ENCODE measurements around the gene GRID1.
"Not testable (repeated sequence)": the region's sequence is repeated elsewhere in the genome, so short reads cannot be mapped to it uniquely, and the experiment has no call there.

GRID1 gene

GRCh38 chr10:86391986-86392722, 25.6 kb upstream of the GRID1 start:
- DNase-seq, result no peak

- DNase-seq, result no peak
Measured at GRCh38 chr10:86391236-86391840, 24.7 kb upstream of the GRID1 start.

DNA sequence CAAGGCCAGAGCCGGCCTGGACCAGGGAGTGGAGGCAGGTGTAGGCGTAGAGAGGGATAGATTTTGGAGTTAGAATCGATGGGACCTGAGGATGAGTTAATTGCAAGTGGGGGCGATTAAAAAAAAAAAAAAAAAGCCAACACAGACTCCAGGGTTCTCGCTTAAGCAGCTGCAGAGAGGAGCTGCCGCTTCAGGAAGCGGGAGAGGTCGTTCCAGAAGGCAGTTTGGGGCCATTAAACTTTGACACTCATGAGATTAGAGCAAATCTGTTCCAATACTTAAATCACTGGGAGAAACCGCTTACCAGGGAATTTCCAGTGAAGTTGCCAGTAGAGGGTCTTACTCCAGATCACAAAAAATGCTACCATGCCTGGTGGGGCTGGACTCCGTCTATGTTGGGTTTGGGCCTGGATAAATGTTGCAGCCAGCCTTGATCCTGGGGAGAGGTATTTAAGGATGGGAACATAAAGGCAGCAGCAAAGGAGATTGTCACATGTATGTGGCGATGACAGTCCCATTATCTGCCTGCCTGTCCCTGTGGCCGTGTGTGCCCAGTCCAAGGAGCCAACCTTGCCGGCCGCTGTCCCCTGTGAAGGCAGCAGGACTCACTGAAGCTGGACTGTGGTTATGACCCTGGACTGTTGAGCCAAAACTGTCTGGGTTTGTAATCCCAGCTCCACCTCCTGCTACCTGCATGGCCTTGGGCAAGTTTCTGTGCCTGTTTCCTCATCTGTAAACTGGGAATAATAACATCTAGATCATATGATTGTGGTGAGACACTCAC, 23.9 kb upstream of the GRID1 start:
- no peak for DNase-seq

GRCh38 chr10:86389441-86390193, 23.0 kb upstream of the GRID1 start:
- no peak for DNase-seq

DNA sequence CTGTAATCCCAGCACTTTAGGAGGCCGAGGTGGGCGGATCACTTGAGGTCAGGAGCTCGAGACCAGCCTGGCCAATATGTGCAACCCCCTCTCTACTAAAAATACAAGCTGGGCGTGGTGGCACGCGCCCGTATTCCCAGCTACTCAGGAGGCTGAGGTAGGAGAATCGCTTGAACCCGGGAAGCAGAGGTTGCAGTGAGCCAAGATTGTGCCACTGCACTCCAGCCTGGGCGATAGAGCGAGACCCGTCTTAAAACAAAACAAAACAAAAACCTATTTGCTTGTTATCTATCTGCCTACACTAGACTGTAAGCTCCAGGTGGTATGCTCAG, 22.5 kb upstream of the GRID1 start:
- DNase-seq, result not testable (repeated sequence)

DNA sequence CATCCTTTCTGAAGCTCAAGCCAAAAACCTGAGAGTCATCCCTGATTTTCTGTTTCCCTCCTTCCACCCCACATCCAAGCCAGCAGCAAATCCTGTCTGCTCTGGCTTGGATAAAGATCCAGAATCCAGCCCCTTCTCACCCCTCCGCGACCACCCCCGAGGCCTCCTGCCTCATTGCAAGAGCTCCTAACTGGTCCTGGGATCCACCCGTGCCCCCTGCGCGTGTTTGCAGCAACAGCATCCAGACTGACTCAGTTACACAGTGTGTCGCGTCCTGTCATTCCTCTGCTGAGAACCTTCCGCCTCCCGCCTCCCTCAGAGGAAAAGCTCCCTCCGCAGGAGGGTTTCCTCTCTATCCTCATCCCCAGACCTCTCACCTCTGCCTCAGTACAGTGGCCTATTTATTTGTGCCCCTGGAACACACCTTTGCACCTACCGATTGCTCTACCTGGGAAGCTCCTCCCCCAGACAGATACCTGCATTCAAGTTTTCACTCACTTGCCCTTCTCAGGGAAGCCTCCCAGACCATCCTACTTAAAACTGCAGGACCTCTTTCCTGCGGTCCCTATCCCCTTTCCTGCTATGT, 21.6 kb upstream of the GRID1 start:
- no peak for DNase-seq

- DNase-seq, result no peak
Measured at GRCh38 chr10:86387178-86387794, 20.7 kb upstream of the GRID1 start.

DNA sequence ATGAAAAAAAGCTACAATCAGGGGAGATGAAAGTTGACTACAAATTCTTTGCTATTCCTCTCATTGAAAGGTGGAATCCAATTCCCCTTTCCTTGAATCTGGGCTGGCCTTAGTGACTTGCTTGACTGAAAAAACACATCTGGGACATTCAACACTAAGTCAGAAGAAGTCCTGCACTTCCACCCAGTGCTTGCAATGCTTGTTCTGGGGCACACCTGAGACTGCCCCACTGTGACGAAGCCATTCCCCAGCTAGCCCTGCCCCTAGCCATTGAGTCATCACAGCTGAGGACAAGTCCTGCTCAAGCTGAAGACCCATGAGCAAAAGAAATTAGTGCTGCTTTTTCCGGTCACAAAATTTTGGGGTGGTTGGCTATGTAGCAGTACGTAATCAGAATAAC, 19.2 kb upstream of the GRID1 start:
- no peak for DNase-seq

DNA sequence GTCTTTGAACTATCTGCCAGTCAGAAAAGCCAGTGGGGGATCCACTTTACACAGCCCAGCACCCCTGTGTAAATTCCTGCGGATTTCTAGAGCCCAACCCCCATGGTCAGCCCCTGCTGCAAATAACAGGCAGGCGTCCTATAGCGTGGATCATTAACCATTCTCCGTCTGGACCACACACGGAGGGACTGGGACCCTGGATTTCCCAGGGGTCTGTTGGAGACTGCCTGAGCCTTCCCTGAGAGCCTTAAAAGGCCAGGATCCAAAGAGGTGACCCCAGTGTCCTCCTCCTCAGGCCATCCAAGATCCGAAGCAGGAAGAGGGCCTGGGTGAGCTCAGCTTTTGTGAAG, 11.2 kb upstream of the GRID1 start:
- DNase-seq, result no peak

- peak; percentile 93 for DNase-seq
Measured at GRCh38 chr10:86376852-86377796, 10.5 kb upstream of the GRID1 start.

DNA sequence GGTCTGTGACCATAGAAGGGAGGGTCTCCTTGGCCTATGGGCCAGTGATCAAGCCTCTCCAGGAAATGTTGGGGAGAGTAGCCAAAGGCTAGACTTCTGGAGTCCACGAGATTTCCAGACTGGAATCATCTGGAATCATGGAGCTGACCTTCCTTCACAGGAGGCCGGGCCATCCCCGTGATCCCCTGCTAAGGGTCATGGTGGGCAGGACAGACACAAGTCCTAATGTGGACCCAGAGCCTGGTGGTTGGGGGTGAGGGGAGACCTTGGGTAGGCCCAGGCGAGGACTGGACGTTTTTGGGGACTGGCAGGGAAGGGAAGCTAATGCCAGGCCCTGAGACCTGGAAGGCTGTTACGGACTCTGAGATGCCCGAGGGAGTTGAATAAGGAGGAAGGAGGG, 9.8 kb upstream of the GRID1 start:
- no peak for DNase-seq

- no peak for DNase-seq
Measured at GRCh38 chr10:86375204-86375603, 8.6 kb upstream of the GRID1 start.

GRCh38 chr10:86374664-86375063, 8.1 kb upstream of the GRID1 start:
- DNase-seq, result no peak

- DNase-seq, result no peak
Measured at GRCh38 chr10:86373828-86374227, 7.2 kb upstream of the GRID1 start.

DNA sequence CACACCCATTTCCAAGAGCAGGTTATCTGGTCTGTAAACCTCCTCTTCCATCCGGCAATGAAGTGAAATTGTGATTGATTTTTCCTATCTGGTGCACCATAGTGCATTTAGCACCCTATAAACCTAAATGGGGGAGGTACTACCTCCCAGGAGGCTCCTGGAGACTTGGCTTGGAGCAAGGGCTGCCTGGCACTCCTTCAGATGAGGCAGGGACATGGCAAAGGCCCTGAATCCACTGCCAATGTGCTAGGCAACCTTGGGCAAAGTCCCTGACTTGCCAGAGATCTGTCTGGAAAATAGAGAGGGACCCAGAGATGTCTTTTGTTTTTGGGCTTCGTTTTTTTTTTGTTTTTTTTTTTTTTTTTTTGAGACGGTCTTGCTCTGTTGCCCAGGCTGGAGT, 6.7 kb upstream of the GRID1 start:
- no peak for DNase-seq

DNA sequence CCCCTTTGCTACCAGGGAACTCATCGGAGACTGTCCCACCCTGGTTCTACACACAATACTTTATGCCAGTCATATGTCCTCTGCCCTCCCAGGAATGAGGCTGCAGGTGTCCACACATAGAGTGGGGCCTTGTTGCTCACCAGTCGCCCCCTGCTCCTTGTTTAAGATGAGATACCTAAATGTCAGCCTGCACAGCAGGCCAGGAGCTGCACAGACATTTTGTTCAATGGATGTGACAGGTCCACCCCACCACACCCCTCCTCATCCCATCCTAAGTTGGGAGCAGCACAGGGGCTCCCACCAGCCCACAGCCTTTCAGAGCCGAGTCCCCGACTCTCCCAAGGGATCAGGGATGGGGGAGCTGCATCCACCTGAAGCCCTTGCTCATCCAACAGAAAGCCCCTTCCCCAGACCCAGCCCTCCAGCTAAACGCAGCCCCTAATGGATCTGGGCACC, 6.2 kb upstream of the GRID1 start:
- DNase-seq, result no peak

DNA sequence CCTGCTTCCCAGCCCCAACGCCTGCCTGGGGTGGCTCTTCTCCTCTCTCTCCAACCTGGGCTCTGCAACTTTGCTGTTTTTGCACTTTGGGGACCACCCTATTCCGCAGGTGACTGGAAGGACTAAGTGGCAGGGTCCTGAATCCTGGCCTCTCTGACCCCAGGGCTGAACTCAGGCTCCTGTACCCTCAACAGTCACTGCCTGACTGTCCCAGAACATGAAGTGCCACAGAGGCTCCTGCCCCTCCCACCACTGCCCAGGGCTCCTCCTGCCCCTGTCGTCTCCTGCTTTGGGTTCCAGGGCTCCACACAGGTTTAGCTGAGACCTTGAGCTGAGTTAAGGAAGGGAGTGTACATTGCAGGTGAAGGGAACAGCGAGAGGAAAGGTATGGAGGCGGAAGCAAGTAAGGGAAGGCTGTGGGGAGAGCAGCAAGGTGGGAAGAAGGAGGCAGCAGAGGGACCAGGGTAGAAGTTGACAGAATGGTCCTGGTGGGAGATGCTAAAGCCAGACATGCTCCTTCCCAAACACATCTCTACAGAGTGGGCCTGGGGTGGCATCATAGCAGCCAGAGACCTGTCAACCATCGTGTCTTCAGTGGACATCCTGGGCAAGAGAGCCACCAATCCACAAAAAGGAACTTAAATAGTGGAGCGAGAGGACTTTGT, 5.7 kb upstream of the GRID1 start:
- DNase-seq, result no peak

DNA sequence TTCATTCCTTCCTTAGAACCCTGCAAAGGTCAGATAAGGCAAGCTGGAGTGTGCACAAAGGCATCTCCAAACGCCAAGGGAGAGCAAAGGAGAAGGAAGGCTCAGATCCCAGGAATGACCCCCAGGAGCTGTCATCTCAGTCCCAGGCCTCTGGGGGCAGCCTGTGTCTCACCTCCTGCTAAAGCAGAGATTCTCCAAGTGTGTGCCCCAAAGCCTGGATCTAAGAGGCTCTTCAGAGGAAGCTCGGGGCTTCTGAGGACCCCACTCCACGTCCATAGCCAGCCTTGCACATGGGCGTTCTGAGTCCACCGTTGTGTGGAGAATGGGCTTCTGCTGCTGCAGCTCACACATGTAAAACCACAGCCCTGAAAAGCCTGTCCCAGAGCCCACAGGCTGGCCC, 5.1 kb upstream of the GRID1 start:
- no peak for DNase-seq

GRCh38 chr10:86371116-86371515, 4.5 kb upstream of the GRID1 start:
- DNase-seq, result no peak

DNA sequence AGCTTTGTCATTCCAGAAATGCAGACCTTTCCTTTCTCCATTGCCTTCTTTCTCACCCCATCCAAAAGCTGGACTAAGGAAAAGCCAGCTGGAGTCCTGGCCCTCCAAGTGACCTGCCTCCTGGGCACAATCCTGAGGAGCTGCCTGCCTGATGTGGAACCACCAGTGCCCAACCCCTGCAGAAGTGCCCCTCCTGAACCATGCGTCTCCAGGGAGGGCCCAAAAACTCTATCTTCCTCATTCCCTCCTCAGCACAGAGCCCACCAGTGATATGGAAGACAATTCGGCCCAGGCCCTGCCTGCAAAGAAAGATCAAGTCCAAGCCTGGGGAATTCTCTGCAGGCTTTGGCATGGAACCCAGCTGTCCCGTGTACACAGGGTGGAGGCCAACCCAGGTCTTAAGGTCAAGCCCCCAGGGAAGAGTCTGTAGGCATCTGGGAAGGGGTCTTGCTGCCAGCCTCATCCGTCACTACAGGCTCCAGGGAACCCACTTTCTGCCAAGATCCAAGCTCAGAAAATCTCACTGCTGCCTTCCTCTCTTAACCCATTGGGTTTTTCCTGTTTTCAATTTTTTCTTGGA, 3.5 kb upstream of the GRID1 start:
- DNase-seq, result no peak

GRCh38 chr10:86368987-86369386, 2.4 kb upstream of the GRID1 start:
- peak; percentile 12 for DNase-seq
